Upper lobe of left lung (tissue), 6 donors: ENCODE data around the gene TAPBPL. TPM values are rescaled to one million over a fixed set of nuclear protein-coding genes. Genes with fewer than 3 reads are reported as not detected.

Experiments used
- ATAC-seq, 2 donors: fragments of 200-7000 bp; cut with Tn5 transposase; one replicate each; pipeline ENCODE4 v1.9.1; 2022; ENCODE audit warnings: mild to moderate bottlenecking in 2 of 2, moderate library complexity in 2 of 2; ENCODE audit not compliant: low FRiP score in 2 of 2
- DNase-seq, 2 donors: peaks; one replicate each; pipeline ENCODE4 v3.0.0-alpha.2; 2019 to 2020
- H3K27ac ChIP-seq, 4 donors: fragments of 200-600 bp; sonication (generic); one replicate each; pipeline ENCODE4 v1.5.1; 2016 to 2019
- H3K27me3 ChIP-seq, 4 donors: fragments of 200-600 bp; sonication (generic); one replicate each; pipeline ENCODE4 v1.5.1; 2017 to 2019
- H3K36me3 ChIP-seq, 4 donors: fragments of 200-600 bp; sonication (generic); one replicate each; pipeline ENCODE4 v1.5.1; 2016 to 2019
- H3K4me1 ChIP-seq, 4 donors: fragments of 200-600 bp; sonication (generic); one replicate each; pipeline ENCODE4 v1.5.1; 2018 to 2019
- H3K4me3 ChIP-seq, 4 donors: fragments of 200-600 bp; sonication (generic); one replicate each; pipeline ENCODE4 v1.5.1; 2017 to 2019; ENCODE audit warnings: mild to moderate bottlenecking in 2 of 4, moderate library complexity in 1 of 4
- H3K9me3 ChIP-seq, 4 donors: fragments of 200-600 bp; sonication (generic); one replicate each; pipeline ENCODE4 v1.5.1; 2018 to 2019
- EP300 ChIP-seq, 4 donors: sonication (generic); formaldehyde crosslinking; IDR thresholded peaks; one replicate each; pipeline ENCODE4 v1.5.1; 2017; ENCODE audit warnings: antibody characterized with exemption in 4 of 4, control low read depth in 2 of 4
- POLR2A ChIP-seq, 4 donors: fragments of 450-650 bp; IDR thresholded peaks; one replicate each; pipeline ENCODE4 v1.5.1; 2016 to 2017; ENCODE audit warnings: antibody characterized with exemption in 4 of 4, mild to moderate bottlenecking in 2 of 4
- POLR2AphosphoS5 ChIP-seq, 2 donors: sonication (generic); formaldehyde crosslinking; IDR thresholded peaks; one replicate each; pipeline ENCODE4 v1.5.1; 2017; ENCODE audit warnings: antibody characterized with exemption in 2 of 2
- WGBS, 2 donors: methylation state at CpG; one replicate each; pipeline ENCODE4 v1.1.5; 2017 to 2018; 5-methylcytosine and 5-hydroxymethylcytosine counted together
- total RNA-seq, 6 donors: library from RNA; depleted of rRNA in 4 of 6; stranded (reverse); fragments of >200 nt in 4 of 6; gene quantifications; one replicate each; pipeline versions ENCODE4 v1.1.0 to v1.2.1, GENCODE V29; 2016 to 2021
- TF ChIP-seq, protein P1 (sequence below), 6 experiments: fragments of 450-650 bp in 4 of 6; fragments of 200-600 bp in 2 of 6; sonication (generic) in 2 of 6; IDR thresholded peaks; one replicate each; pipeline ENCODE4 v1.5.1; 2016 to 2019; ENCODE audit warnings: antibody characterized with exemption in 6 of 6
- donor health status: DM: no; HTN: no; CAD: no; lungs with moderate emphysema.
- donor health status: DM: no; HTN: yes; CAD: no; lungs with severe emphysema.

The TAPBPL gene
- total RNA-seq, 6 donors from 2014 or later = 32.6 to 71.5 (median 46.9) TPM

DNA sequence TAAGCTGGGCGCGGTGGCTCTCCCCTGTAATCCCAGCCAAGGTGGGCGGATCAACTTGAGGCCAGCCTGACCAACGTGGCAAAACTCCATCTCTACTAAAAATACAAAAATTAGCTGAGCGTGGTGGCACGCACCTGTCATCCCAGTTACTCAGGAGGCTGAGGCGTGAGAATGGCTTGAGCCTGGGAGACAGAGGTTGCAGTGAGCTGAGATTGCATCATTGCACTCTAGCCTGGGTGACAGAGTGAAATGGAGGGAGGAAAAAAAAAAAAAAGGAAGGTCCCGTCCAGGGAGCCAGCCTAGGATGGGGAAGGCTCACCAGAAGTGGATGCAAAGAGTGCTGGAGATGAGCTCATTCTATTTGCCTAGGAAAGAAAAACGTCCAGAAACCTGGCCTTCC, 9.0 kb upstream of the TAPBPL start:
- no peak for ATAC-seq
- H3K27ac ChIP-seq = no peak overlapping the region
- H3K9me3 ChIP-seq = no peaks in the 10 kb centered on the region
- H3K4me1 ChIP-seq = no peaks in the 10 kb centered on the region
- TF ChIP-seq POLR2A (IDR thresholded peaks at IDR 0.05) (no peak), POLR2AphosphoS5 (IDR thresholded peaks at IDR 0.05) (no peak), EP300 (IDR thresholded peaks at IDR 0.05) (no peak)
- TF ChIP-seq, protein P1, sequence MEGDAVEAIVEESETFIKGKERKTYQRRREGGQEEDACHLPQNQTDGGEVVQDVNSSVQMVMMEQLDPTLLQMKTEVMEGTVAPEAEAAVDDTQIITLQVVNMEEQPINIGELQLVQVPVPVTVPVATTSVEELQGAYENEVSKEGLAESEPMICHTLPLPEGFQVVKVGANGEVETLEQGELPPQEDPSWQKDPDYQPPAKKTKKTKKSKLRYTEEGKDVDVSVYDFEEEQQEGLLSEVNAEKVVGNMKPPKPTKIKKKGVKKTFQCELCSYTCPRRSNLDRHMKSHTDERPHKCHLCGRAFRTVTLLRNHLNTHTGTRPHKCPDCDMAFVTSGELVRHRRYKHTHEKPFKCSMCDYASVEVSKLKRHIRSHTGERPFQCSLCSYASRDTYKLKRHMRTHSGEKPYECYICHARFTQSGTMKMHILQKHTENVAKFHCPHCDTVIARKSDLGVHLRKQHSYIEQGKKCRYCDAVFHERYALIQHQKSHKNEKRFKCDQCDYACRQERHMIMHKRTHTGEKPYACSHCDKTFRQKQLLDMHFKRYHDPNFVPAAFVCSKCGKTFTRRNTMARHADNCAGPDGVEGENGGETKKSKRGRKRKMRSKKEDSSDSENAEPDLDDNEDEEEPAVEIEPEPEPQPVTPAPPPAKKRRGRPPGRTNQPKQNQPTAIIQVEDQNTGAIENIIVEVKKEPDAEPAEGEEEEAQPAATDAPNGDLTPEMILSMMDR (IDR thresholded peaks at IDR 0.05) = no peak
- no peak for DNase-seq
- 79 to 81% methylated on average over 9 of the region's 9 CpGs for WGBS, 2 donors
- no peaks in the 10 kb centered on the region for H3K27me3 ChIP-seq
- H3K36me3 ChIP-seq = peaks cover 0 to 13% (median 0%) of the 10 kb centered on the region in 4 donors
- H3K4me3 ChIP-seq = no peak overlapping the region

DNA sequence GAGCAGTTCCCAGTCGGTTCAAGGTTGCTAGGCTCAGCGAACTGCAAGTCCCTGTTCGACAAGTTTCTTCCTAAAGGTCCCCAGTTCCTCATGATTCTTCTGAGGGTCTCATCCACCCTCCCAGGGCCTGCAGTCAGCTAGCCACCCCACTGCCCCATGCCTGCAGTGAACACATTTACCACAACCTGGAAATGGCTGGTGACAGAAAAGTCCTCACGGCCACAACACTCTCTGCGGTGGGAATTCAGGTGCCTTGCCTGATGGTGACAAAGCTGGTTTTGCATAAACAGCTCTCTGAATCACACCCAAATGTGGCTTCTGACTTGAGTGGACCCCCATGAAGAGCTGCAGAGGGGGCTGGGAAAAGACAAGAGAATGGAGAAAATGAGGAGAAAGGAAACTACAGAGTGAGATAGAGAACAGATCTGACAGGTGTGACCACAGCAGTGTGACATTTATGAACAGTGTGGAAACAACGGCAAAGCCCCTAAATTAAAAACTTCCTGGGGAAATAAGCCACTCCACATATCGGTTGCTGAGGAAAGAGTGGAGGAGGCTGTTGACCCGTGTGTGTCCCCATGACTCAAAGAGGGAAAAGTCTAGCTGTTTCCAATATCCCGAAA, 8.4 kb upstream of the TAPBPL start:
- no peak overlapping the region for H3K27ac ChIP-seq
- no peaks in the 10 kb centered on the region for H3K27me3 ChIP-seq
- no peak for TF ChIP-seq POLR2AphosphoS5 (IDR thresholded peaks at IDR 0.05)
- no peak for TF ChIP-seq POLR2A (IDR thresholded peaks at IDR 0.05)
- TF ChIP-seq EP300 (IDR thresholded peaks at IDR 0.05) = no peak
- TF ChIP-seq, protein P1 (IDR thresholded peaks at IDR 0.05) = no peak
- peaks cover 0 to 16% (median 0%) of the 10 kb centered on the region in 4 donors for H3K36me3 ChIP-seq
- 46 to 55% methylated on average over 8 to 9 of the region's 9 CpGs for WGBS, 2 donors
- DNase-seq (no peak), ATAC-seq (no peak)
- no peaks in the 10 kb centered on the region for H3K4me1 ChIP-seq
- H3K9me3 ChIP-seq = no peaks in the 10 kb centered on the region
- H3K4me3 ChIP-seq = no peak overlapping the region

DNA sequence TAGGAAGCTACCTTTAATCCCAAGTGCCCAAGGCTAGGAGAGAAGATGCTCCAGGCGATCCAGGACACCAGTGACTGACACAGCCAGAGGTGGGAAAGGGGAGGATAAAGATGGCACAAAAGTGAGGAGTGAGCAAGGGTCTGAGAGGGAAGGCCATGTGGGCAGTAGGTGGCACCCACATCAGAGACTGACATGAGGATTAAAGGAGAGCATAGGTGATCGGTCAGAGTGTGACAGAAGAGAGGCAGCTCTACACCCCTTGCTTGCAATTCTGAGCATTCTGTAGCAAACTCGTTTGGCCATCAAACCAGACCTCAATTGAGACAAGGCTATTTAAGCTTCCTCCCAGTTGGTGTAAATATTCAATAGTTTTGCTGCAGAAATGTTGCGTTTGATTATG, 7.8 kb upstream of the TAPBPL start:
- TF ChIP-seq POLR2AphosphoS5 (IDR thresholded peaks at IDR 0.05) (no peak), EP300 (IDR thresholded peaks at IDR 0.05) (no peak), POLR2A (IDR thresholded peaks at IDR 0.05) (no peak)
- TF ChIP-seq, protein P1 (IDR thresholded peaks at IDR 0.05) = no peak

DNA sequence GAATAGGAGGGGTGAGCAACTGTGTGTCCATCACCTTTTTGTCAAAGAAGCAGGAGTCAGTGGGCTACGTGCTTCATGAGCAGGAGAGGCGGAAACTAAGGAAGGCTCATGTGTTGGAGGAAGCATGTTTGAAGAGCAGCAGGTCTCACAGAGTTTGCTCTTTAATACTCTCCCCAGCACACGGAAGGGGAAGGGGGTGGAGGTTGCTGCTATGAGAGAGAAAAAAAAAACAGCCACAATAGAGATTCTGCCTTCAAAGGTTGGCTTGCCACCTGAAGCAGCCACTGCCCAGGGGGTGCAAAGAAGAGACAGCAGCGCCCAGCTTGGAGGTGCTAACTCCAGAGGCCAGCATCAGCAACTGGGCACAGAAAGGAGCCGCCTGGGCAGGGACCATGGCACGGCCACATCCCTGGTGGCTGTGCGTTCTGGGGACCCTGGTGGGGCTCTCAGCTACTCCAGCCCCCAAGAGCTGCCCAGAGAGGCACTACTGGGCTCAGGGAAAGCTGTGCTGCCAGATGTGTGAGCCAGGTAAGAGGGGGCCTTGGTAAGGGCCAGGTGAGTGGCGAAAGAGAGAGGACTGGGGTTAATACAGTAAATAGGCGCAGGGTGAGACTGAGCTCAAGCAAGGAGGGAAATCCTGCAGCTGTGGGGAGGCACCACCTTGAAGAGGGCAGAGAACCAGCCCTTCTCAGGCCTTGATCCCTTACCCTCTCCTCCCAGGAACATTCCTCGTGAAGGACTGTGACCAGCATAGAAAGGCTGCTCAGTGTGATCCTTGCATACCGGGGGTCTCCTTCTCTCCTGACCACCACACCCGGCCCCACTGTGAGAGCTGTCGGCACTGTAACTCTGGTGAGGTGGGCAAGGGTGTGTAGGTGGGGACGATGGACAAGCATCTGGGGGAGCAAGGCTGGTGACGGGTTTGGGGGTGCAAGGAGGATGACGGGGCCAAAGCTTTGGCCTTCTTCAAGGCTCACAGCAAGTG, 6.8 kb upstream of the TAPBPL start, which contains the start of gene CD27:
TSS of gene CD27 (plus strand) at position 252 of the 985 bp plus-strand sequence. CDS start at position 393, 141 bp downstream.
- DNase-seq (no peak), ATAC-seq (no peak)
- H3K36me3 ChIP-seq = peaks cover 0 to 16% (median 0%) of the 10 kb centered on the region in 4 donors
- peak within 1 kb of the TSS in 3 of 4 donors; percentile 1 to 29 (median 20) for H3K4me3 ChIP-seq
- 82 to 86% methylated on average over 15 to 16 of the region's 16 CpGs for WGBS, 2 donors
- H3K27ac ChIP-seq = peak within 1 kb of the TSS in 1 of 4 donors; percentile 54
- TF ChIP-seq POLR2AphosphoS5 (IDR thresholded peaks at IDR 0.05) (no peak), EP300 (IDR thresholded peaks at IDR 0.05) (no peak), POLR2A (IDR thresholded peaks at IDR 0.05) (no peak)
- TF ChIP-seq, protein P1 (IDR thresholded peaks at IDR 0.05) = no peak
- H3K4me1 ChIP-seq = peaks cover 0 to 2% (median under 1%) of the 10 kb centered on the region in 4 donors
- H3K9me3 ChIP-seq = no peaks in the 10 kb centered on the region
- H3K27me3 ChIP-seq = no peaks in the 10 kb centered on the region

More for the DNA sequence above, 7.8 kb upstream of the TAPBPL start:
- WGBS, 2 donors = 79 to 83% methylated on average over 4 of the region's 4 CpGs
- DNase-seq (no peak), ATAC-seq (no peak)
- H3K4me3 ChIP-seq = no peak overlapping the region
- no peaks in the 10 kb centered on the region for H3K4me1 ChIP-seq
- no peak overlapping the region for H3K27ac ChIP-seq
- H3K36me3 ChIP-seq = peaks cover 0 to 16% (median 0%) of the 10 kb centered on the region in 4 donors
- no peaks in the 10 kb centered on the region for H3K9me3 ChIP-seq
- H3K27me3 ChIP-seq = no peaks in the 10 kb centered on the region
